GM18499 (cell line): ENCODE results near the gene PITPNM2.

Experiments used
- ATAC-seq: cut with Tn5 transposase; IDR thresholded peaks from one replicate; pipeline ENCODE4 v1.9.1; 2021; ENCODE audit warnings: moderate number of reproducible peaks; ENCODE audit not compliant: insufficient read depth, unreplicated experiment

PITPNM2 gene

DNA sequence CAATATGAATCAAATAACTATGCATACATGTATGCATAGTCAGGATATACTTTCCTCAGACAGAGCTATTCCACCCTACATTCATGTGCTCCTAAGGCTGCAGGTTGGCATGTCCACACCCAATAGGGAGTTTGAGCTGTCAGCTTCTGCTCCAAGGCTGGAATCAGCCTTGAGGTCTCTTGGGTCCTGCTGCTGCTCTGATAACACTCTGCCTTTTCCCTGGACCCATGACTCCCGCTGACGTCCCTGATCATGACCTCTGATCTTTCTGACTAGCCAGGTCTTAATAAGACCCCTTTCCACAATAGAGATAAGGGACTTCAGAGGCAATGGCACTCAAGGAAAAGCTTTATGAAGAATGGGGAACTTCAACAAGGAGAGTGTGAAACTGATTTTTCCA lies 5.7 kb downstream of the PITPNM2 start:
- no peak for ATAC-seq

GRCh38 chr12:123143736-123144461 lies 7.0 kb downstream of the PITPNM2 start:
- ATAC-seq, result no peak

GRCh38 chr12:123142921-123143735 lies 7.8 kb downstream of the PITPNM2 start:
- no peak for ATAC-seq

GRCh38 chr12:123142518-123142840 lies 8.4 kb downstream of the PITPNM2 start:
- ATAC-seq, result no peak

GRCh38 chr12:123141615-123142517 lies 9.0 kb downstream of the PITPNM2 start:
- no peak for ATAC-seq

DNA sequence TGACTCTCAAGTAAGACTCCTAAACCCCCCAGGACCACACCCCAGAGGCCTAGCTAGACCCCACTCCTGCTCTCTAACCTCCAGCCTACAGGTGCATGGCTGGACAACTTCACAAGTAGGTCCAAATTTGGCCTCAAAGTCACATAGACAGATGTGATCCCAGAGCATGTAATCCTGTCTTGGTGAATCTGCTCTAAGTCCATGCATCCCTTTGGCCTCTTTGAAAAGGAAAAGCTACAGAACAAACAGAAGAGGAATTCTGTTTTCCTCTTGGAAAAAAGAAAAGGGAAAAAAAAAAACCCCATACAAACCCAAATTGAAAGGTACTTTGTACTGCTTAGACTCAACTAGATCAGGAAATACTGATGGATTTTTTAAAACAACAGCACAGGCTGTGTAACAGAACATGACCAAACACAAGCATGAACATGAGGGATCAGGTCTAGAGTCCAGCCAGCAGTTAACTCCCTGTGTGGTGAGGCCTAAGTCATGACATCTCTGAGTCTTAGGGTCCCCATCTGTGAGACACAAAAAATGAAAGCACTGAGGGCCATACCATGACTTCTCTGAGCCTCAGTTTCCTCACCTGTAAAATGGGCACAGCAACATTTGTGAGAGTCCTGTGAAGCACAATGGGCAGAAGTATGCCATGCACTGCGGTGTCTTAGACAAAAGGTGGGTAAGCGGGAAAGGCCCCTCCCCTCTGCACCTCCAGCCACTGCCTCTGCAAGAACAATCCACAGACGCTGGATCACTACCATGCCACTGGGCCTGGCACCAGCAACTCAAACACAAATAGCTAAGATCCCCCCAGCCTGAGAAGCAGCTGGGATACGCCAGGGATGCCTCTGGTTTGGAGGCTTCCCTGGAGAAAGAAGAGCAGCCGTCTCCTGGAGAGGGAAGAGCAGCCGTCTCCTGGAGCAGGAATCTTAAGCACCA lies 9.9 kb downstream of the PITPNM2 start:
- ATAC-seq, result no peak

- ATAC-seq, result no peak
Observed at GRCh38 chr12:123139926-123140675, 10.8 kb downstream of the PITPNM2 start.

DNA sequence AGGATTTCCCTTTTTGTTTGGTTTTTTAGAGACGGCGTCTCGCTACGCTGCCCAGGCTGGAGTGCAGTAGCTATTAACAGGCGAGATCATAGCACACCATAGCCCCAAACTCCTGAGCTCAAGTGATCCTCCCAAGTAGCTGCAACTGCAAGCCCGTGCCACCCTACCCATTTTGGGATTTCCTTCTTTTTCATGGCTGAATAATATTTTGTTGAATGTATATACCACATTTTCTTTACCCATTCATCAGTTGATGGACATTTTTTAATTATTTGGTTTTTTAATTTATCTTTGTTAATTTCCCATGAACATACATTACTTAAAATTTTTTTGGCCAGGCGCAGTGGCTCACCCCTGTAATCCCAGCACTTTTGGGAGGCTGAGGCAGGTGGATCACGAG lies 15.2 kb downstream of the PITPNM2 start:
- ATAC-seq, result no peak

GRCh38 chr12:123134826-123135225 lies 16.1 kb downstream of the PITPNM2 start:
- no peak for ATAC-seq

GRCh38 chr12:123134271-123134671 lies 16.6 kb downstream of the PITPNM2 start:
- ATAC-seq, result no peak

DNA sequence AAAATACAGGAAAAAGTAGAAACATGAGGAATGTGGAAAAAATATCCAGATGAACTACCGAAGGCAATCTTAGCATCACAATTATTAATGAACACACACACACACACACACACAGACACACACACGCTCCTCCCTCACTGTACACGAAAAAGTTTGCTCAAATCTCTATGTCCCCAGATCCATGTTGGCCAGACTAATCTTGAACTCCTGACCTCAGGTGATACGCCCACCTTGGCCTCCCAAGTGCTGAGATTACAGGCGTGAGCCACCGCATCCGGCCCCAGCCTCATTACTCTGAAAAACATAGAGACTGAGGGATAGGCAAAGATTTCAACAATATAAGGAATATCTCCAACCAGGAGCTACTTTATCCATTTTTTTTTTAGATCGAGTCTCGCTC lies 17.2 kb downstream of the PITPNM2 start:
- no peak for ATAC-seq

GRCh38 chr12:123132951-123133619 lies 17.8 kb downstream of the PITPNM2 start:
- no peak for ATAC-seq

DNA sequence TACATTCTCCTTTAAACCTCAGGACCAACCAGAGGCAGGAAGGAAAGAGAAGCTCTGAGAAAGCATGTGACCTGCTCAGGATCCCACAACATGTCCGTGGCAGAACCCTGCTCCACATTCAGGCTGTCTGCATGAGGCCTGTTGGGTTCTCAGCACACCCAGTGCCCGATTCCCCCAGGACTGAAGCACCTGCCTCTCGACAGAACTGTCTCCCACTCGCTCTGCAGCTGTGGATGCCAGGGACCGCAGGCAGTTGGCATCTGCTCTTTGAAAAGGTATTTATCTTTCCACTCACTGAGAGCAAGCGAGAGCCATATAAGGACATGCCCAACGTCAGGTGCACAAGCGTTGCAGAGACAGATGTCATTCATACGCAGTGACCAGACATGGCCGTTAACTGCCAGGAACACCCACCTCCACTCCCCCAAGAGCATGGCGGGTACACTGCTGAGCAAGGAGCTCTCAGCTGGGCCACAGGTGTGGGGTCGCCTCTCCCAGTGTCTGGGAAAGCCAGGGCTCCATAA lies 18.9 kb downstream of the PITPNM2 start:
- no peak for ATAC-seq

DNA sequence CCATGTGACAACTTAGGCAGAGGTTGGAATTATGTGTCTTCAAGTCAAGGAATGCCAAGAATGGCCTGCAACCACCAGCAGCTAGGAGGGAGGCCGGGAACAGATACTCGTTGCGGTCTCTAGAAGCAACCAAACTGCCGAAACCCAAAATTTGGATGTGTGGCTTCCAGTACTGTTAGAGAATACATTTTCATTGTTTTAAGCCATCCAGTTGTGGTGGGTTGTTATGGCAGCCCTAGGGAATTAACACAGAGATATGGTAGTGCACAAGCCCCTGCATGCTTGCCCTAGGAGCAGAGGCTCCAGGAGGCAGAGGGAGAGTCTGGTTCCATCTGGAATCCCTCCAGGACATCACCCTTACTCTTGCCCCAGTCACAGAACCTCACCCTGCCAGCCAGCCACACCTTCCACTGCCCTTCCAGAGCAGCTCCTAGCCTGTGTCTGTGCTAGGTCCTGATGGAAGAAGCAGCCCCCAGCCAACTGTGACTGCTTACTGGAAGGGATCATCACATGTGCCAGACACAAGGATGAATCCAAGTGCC lies 19.5 kb downstream of the PITPNM2 start:
- no peak for ATAC-seq

- ATAC-seq, result no peak
Observed at GRCh38 chr12:123129621-123130020, 21.3 kb downstream of the PITPNM2 start.

GRCh38 chr12:123127182-123127495 lies 23.8 kb downstream of the PITPNM2 start:
- no peak for ATAC-seq

- no peak for ATAC-seq
Observed at GRCh38 chr12:123126294-123127181, 24.4 kb downstream of the PITPNM2 start.
